ENCODE data around the gene PIP4K2A. TPM values are rescaled to one million over a fixed set of nuclear protein-coding genes. Genes with fewer than 3 reads are reported as not detected.

Gene PIP4K2A
- total RNA-seq, 4 donors from 2014 or later: 7.4 to 60.3 (median 9.9) TPM

DNA sequence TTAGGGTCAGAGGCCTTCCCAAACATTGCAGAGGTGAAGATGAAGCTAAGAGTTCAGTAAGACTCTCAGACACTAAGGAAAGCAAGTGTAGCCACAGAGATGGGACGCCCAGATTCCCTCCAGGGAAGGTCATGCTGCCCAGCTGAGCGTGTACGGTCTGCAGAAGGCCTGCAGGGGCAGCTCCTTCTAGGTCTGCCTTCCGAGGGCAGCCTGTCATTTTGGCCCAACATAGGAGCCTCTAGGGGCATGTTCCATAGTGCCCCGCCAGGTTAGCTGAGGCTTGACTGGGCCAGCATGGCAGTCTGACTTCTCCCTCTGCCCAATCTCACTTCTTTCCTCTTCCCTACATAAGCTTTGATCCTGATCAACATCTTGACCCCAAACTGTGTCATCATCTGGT lies 130.7 kb downstream of the PIP4K2A start:
- H3K9me3 ChIP-seq: no peaks in the 10 kb centered on the region
- H3K27me3 ChIP-seq: no peaks in the 10 kb centered on the region
- peaks cover 18% of the 10 kb centered on the region for H3K36me3 ChIP-seq
- H3K4me1 ChIP-seq: no peaks in the 10 kb centered on the region
- TF ChIP-seq POLR2AphosphoS5 (IDR thresholded peaks at IDR 0.05) (no peak), POLR2A (IDR thresholded peaks at IDR 0.05) (no peak), EP300 (IDR thresholded peaks at IDR 0.05) (no peak)
- TF ChIP-seq, protein P1, sequence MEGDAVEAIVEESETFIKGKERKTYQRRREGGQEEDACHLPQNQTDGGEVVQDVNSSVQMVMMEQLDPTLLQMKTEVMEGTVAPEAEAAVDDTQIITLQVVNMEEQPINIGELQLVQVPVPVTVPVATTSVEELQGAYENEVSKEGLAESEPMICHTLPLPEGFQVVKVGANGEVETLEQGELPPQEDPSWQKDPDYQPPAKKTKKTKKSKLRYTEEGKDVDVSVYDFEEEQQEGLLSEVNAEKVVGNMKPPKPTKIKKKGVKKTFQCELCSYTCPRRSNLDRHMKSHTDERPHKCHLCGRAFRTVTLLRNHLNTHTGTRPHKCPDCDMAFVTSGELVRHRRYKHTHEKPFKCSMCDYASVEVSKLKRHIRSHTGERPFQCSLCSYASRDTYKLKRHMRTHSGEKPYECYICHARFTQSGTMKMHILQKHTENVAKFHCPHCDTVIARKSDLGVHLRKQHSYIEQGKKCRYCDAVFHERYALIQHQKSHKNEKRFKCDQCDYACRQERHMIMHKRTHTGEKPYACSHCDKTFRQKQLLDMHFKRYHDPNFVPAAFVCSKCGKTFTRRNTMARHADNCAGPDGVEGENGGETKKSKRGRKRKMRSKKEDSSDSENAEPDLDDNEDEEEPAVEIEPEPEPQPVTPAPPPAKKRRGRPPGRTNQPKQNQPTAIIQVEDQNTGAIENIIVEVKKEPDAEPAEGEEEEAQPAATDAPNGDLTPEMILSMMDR (IDR thresholded peaks at IDR 0.05): no peak
- WGBS: 92% methylated on average over 4 of the region's 5 CpGs
- H3K4me3 ChIP-seq: no peak overlapping the region
- no peak overlapping the region for H3K27ac ChIP-seq
- no peak for DNase-seq (ENCODE audit: low spot score in 2 of 2)

DNA sequence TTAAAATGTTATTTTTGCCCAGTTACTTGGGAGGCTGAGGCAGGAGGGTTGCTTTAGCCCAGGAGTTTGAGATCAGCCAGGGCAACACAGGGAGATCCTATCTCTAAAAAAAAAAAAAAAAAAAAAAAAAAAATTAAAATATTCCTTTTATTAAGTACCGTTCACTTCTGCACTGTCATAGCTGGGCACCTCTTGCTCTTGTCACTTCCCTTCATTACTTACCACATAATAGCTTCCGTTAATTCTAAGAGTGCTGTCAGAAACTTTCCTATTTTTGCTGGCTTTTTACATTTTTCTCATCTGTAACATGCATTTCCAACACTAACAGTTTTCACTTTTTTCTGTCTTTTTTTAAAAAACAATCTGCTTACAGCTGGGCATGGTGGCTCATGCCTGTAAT lies 132.9 kb downstream of the PIP4K2A start:
- no peaks in the 10 kb centered on the region for H3K27me3 ChIP-seq
- H3K4me1 ChIP-seq: no peaks in the 10 kb centered on the region
- DNase-seq (ENCODE audit: low spot score in 2 of 2): no peak
- H3K9me3 ChIP-seq: no peaks in the 10 kb centered on the region
- no peak overlapping the region for H3K27ac ChIP-seq
- TF ChIP-seq EP300 (IDR thresholded peaks at IDR 0.05): no peak
- TF ChIP-seq, protein P1 (IDR thresholded peaks at IDR 0.05): no peak
- TF ChIP-seq POLR2A (IDR thresholded peaks at IDR 0.05): no peak
- TF ChIP-seq POLR2AphosphoS5 (IDR thresholded peaks at IDR 0.05): no peak
- no peak overlapping the region for H3K4me3 ChIP-seq
- 87% methylated on average over 2 of the region's 2 CpGs for WGBS
- peaks cover 14% of the 10 kb centered on the region for H3K36me3 ChIP-seq

DNA sequence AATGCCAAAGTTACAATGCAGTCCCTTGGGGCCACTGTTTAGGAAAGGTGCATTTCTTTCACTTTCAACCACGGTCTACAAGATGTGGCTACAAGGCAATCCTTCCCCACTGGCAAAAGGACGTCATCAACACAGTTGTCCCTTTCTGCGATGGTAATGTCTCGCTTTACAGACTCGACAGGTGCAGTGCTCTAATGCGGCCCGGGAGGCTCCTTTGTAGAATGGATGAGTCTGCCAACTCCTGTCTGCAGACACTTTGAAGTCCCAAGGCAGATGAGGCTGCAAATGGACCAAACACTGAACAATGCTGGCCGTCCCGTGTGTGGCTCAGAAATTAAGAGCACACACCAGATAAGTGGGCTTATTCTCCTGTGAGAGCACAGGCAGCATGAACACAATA lies 133.7 kb downstream of the PIP4K2A start:
- Histone ChIP-seq H3K4me3 (no peak overlapping the region), H3K27ac (no peak overlapping the region), H3K36me3 (peaks cover 17% of the 10 kb centered on the region), H3K9me3 (no peaks in the 10 kb centered on the region), H3K4me1 (no peaks in the 10 kb centered on the region), H3K27me3 (no peaks in the 10 kb centered on the region)
- no peak for TF ChIP-seq EP300 (IDR thresholded peaks at IDR 0.05)
- no peak for TF ChIP-seq POLR2AphosphoS5 (IDR thresholded peaks at IDR 0.05)
- no peak for TF ChIP-seq POLR2A (IDR thresholded peaks at IDR 0.05)
- TF ChIP-seq, protein P1 (IDR thresholded peaks at IDR 0.05): no peak
- no peak for DNase-seq (ENCODE audit: low spot score in 2 of 2)
- WGBS: 93% methylated on average over 9 of the region's 9 CpGs

DNA sequence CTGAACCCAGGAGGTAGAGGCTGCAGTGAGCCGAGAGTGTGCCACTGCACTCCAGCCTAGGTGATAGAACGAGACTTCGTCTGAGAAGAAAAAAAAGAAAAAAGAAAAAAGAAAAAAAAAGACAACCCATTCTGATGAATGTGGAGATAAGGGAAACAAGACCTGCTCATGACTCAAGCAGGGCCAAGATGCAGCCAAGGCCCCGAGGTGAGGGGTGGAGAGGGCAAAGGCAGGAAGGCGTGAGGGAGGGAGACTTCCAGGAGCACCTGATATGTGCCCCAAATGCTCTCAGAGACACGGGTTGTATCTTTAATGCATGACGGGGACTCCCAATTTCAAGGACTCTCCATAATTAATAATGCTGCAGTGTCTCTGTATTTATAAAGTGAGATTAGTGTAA lies 134.6 kb downstream of the PIP4K2A start:
- TF ChIP-seq, protein P1 (IDR thresholded peaks at IDR 0.05): no peak
- TF ChIP-seq EP300 (IDR thresholded peaks at IDR 0.05): no peak
- TF ChIP-seq POLR2A (IDR thresholded peaks at IDR 0.05): no peak
- no peak for TF ChIP-seq POLR2AphosphoS5 (IDR thresholded peaks at IDR 0.05)
- Histone ChIP-seq H3K36me3 (peaks cover 17% of the 10 kb centered on the region), H3K27me3 (no peaks in the 10 kb centered on the region), H3K27ac (no peak overlapping the region), H3K4me1 (no peaks in the 10 kb centered on the region), H3K4me3 (no peak overlapping the region), H3K9me3 (no peaks in the 10 kb centered on the region)
- no peak for DNase-seq (ENCODE audit: low spot score in 2 of 2)
- WGBS: 69% methylated on average over 7 of the region's 7 CpGs

DNA sequence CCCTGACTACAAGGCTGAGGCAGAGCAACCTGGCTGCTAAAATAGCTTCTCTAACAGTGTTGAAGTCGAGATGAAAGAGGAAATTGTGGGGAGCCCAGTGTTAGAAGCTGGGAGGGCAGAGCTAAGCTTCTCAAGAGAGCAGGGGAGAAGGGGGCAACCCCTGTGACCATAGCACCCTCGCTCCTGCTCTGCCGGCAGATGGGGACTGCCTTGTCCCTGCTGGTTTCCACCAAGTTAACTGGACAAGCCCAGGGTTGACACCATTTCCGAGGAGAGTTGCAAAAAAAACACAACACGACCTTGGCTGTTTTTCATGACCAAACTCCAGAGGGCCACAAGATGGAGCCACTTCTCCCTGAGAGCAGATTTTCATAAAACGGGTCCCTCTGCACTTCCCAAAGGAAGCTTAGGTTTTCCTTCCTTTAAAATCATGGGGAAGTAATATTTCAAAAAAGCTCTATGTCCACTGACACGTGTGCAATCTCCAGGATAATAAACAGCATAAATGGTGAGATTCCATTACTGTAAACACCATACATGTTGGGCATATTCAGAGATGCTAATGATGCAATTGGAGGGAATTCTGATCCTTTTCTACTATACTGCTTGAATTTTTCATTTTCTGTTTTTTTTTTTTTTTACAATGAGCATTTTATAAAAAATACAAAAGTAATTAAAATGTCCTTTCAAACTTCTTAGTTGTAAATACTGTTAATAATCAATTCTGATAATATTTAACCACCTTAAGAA lies 140.4 kb downstream of the PIP4K2A start:
- no peak for DNase-seq (ENCODE audit: low spot score in 2 of 2)
- Histone ChIP-seq H3K27ac (no peak overlapping the region), H3K4me1 (no peaks in the 10 kb centered on the region), H3K36me3 (peaks cover 28% of the 10 kb centered on the region), H3K4me3 (no peak overlapping the region), H3K9me3 (no peaks in the 10 kb centered on the region), H3K27me3 (no peaks in the 10 kb centered on the region)
- WGBS: 63% methylated on average over 7 of the region's 7 CpGs
- TF ChIP-seq, protein P1 (IDR thresholded peaks at IDR 0.05): peak in 1 of 2 donors; percentile 12
- TF ChIP-seq EP300 (IDR thresholded peaks at IDR 0.05): no peak

Measured in suprapubic skin (tissue), 4 donors.